IPS-15b (cell line): ENCODE measurements around the gene GH2.

Source experiments
- H3K27me3 ChIP-seq: one replicate; pipeline ENCODE4 v1.6.1; 2013; ENCODE audit warnings: low read length; ENCODE audit not compliant: control insufficient read depth, insufficient read depth
- H3K36me3 ChIP-seq: one replicate; pipeline ENCODE4 v1.6.1; 2013; ENCODE audit warnings: low read length; ENCODE audit not compliant: control insufficient read depth, insufficient read depth
- H3K4me1 ChIP-seq: one replicate; pipeline ENCODE4 v1.6.1; 2013; ENCODE audit warnings: mild to moderate bottlenecking, low read length; ENCODE audit not compliant: control insufficient read depth, insufficient read depth
- H3K4me3 ChIP-seq: one replicate; pipeline ENCODE4 v1.5.1; 2013; ENCODE audit warnings: low read depth, low read length
- H3K9ac ChIP-seq: one replicate; pipeline ENCODE4 v1.6.1; 2013; ENCODE audit warnings: low read depth, mild to moderate bottlenecking, low read length
- H3K9me3 ChIP-seq: one replicate; pipeline ENCODE4 v1.6.1; 2013; ENCODE audit warnings: mild to moderate bottlenecking, low read length; ENCODE audit not compliant: control insufficient read depth, insufficient read depth

Gene GH2

DNA sequence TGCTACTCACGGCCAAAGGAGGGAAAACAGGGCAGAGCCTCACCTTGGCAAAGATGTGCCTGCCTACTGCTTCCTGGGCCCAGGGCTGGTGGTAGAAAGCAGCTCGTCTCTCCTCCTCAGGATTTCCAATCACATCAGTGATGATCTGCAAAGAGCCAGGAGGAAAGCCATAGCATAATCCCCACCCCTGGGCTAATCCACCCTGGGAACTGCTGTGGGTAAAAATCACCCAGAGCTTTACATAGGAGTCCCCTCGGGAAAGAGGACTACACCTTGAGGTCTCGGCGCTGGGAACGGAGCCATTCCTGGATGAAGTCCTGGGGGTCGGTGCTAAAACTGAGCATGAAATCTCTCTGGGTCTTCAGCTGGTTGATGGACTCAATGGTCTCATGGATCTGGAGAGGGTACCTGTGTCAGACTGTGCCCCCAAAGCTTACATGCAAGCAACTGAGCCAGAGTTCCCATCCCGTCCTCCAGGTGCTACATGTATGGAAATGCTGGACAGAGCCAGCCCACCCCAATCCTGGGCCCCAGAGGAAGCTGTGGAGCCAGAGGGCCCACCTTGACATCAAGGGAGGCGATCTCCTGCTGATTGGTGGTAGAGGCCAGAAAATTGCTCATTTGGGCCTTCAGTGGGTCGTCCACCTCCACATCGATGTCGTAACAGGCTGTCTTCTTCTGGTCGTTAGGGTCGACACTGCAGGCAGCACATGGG, 48.6 kb downstream of the GH2 start:
- peaks cover 52% of the 10 kb centered on the region for H3K36me3 ChIP-seq
- H3K4me3 ChIP-seq, result no peak overlapping the region
- H3K4me1 ChIP-seq, result peaks cover 4% of the 10 kb centered on the region
- H3K9me3 ChIP-seq, result no peaks in the 10 kb centered on the region
- H3K27me3 ChIP-seq, result no peaks in the 10 kb centered on the region
- H3K9ac ChIP-seq, result no peak overlapping the region

DNA sequence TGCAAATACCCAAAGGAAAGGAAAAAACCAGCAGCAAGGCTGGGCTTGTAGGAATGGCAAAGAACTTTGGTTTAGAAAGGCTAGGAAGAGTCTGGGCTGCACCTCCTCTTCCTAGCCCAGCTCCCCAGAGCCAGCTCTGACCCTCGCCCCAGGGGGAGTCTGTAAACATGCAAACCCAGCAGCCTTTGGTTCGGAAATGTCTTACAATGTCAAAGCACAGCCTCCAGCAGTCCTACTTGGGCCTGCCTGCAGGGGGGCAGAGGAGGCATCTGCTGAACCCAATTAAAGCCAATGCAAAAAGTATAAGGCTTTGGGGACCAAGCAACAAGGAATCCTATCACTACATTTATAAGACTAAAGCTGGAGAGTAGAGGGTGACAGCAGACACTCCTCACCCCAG, 49.3 kb downstream of the GH2 start:
- Histone ChIP-seq H3K4me1 (peaks cover 3% of the 10 kb centered on the region), H3K9ac (no peak overlapping the region), H3K36me3 (peaks cover 52% of the 10 kb centered on the region)

DNA sequence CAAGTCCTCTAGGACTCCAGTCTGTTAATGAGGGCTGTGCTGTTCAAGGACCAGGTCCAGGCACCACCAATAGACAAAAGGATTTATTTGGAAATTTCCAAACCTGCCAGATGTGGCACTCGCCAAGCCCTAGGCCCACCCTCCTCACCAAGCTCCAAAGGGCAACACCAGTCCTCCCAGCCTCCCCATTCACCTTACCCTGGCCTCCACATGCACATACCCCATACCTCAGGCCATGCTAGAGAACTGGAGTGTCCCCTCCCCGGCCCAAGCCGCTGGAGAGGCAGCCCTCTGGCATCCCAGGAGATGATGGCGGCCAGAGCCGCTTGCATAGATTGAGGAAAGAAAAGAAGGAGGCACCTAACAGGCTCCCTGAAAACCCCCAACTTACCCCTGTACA, 49.7 kb downstream of the GH2 start:
- Histone ChIP-seq H3K27me3 (no peaks in the 10 kb centered on the region), H3K4me3 (no peak overlapping the region), H3K9me3 (no peaks in the 10 kb centered on the region), H3K9ac (no peak overlapping the region), H3K4me1 (peaks cover 3% of the 10 kb centered on the region), H3K36me3 (peaks cover 52% of the 10 kb centered on the region)

More for the DNA sequence above, 49.3 kb downstream of the GH2 start:
- H3K4me3 ChIP-seq, result no peak overlapping the region
- H3K27me3 ChIP-seq, result no peaks in the 10 kb centered on the region
- no peaks in the 10 kb centered on the region for H3K9me3 ChIP-seq

DNA sequence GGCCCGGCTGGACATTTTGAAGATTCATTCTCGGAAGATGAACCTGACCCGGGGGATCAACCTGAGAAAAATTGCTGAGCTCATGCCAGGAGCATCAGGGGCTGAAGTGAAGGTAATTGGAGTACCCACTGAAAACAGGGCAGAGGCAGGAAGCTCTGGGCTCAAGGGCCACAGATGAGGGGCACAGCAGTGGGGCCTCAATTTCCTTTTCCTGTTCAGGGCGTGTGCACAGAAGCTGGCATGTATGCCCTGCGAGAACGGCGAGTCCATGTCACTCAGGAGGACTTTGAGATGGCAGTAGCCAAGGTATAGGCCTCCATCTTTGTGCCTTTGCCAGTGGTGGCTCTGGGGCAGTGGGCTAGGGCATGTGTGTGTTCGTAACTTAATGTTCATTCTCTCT, 50.2 kb downstream of the GH2 start:
- Histone ChIP-seq H3K36me3 (peaks cover 50% of the 10 kb centered on the region), H3K4me1 (peaks cover 3% of the 10 kb centered on the region), H3K4me3 (no peak overlapping the region), H3K27me3 (no peaks in the 10 kb centered on the region), H3K9ac (no peak overlapping the region), H3K9me3 (no peaks in the 10 kb centered on the region)

DNA sequence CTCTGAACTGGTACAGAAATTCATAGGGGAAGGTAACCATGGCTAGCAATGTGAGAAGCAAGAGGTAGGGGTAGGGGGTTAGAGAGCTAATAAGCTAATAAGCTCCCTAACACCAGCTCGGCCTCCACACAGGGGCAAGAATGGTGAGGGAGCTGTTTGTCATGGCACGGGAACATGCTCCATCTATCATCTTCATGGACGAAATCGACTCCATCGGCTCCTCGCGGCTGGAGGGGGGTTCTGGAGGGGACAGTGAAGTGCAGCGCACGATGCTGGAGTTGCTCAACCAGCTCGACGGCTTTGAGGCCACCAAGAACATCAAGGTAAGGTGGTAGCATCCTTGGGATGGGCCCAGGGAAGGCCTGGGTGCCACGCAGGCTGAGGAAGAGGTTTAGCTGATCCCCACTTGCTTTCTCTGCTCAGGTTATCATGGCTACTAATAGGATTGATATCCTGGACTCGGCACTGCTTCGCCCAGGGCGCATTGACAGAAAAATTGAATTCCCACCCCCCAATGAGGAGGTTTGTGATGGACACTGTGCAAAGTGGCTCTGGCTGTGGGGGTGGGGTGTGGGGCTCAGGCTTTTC, 50.7 kb downstream of the GH2 start:
- H3K9me3 ChIP-seq, result no peaks in the 10 kb centered on the region
- no peak overlapping the region for H3K9ac ChIP-seq
- peaks cover 50% of the 10 kb centered on the region for H3K36me3 ChIP-seq
- no peaks in the 10 kb centered on the region for H3K27me3 ChIP-seq
- H3K4me3 ChIP-seq, result no peak overlapping the region
- peaks cover 3% of the 10 kb centered on the region for H3K4me1 ChIP-seq

DNA sequence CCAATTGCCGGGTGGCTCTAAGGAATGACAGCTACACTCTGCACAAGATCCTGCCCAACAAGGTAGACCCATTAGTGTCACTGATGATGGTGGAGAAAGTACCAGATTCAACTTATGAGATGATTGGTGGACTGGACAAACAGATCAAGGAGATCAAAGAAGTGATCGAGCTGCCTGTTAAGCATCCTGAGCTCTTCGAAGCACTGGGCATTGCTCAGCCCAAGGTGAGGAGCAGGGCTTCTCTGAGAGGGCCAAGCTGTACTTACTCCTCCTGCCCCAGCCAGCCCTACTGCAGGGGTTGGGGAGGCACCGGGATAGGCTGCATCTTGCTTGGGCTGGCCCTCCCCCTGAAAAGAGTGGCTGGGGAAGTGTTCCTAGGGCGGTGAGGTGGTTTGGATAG, 51.5 kb downstream of the GH2 start:
- Histone ChIP-seq H3K9ac (no peak overlapping the region), H3K9me3 (no peaks in the 10 kb centered on the region), H3K36me3 (peaks cover 54% of the 10 kb centered on the region), H3K4me3 (no peak overlapping the region), H3K27me3 (no peaks in the 10 kb centered on the region), H3K4me1 (peaks cover 3% of the 10 kb centered on the region)
